Endothelial cell of umbilical vein (primary cell): ENCODE data around the gene NF2.

Experiments
- MYC ChIP-seq: IDR thresholded peaks from one replicate; pipeline ENCODE4 v1.6.1; 2011; ENCODE audit warnings: mild to moderate bottlenecking, low read depth, low read length
- POLR2AphosphoS5 ChIP-seq: IDR thresholded peaks from 2 replicates; pipeline ENCODE4 v1.6.1; 2012; ENCODE audit warnings: low read depth, mild to moderate bottlenecking, control low read depth, low read length, moderate library complexity; ENCODE audit not compliant: insufficient read depth
- TF ChIP-seq, protein P1 (sequence below), 2 donors: IDR thresholded peaks; 1 replicate in 1 of 2; 2 replicates in 1 of 2; pipeline ENCODE4 v1.5.1; 2011; ENCODE audit warnings: low read length in 2 of 2, mild to moderate bottlenecking in 2 of 2, moderate library complexity in 2 of 2, control low read depth in 1 of 2, inconsistent platforms in 1 of 2, low read depth in 1 of 2; ENCODE audit not compliant: insufficient read depth in 1 of 2; ENCODE audit errors: extremely low read depth in 1 of 2
- TF ChIP-seq, protein P2 (sequence below): IDR thresholded peaks from 2 replicates; pipeline ENCODE4 v1.6.1; 2011; ENCODE audit not compliant: insufficient read depth, insufficient read length

DNA sequence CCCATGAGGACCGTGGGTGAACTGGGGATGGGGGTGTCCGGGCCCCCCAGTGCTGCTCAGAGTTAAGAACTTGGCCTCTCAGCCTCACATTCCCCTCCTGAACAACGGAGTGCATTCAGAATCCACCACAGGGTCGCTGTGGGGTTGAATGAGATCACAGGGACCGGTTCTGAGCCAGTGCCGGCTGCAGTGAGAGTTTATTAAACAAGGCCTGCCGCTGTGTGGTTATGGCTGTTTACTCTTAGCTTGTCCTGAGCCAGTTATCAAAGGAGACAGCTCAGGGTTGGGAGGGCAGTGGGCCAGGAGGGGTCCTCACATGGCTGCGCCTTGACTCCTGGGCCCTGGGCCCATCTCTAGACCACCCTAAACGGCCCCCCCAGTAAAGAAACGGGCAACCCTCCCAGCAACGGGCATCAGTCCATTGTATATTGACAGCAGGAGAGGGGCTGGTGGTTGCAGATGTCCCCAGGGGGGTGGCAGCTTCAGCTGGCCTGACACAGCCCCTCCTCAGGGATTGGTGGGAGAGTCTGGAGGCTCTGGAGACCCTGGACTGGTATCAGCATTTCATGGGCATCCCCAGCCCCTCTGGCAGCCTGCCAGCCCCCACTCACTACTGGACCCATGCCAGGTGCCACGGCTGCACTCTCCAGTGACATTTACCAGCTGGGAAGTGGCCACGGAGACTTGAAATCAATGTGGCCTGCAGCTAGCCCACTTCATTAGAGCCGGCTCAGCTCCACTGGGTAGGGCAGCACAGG lies 101.3 kb downstream of the NF2 start:
- no peak for TF ChIP-seq POLR2AphosphoS5
- TF ChIP-seq MYC, result no peak
- TF ChIP-seq, protein P1, sequence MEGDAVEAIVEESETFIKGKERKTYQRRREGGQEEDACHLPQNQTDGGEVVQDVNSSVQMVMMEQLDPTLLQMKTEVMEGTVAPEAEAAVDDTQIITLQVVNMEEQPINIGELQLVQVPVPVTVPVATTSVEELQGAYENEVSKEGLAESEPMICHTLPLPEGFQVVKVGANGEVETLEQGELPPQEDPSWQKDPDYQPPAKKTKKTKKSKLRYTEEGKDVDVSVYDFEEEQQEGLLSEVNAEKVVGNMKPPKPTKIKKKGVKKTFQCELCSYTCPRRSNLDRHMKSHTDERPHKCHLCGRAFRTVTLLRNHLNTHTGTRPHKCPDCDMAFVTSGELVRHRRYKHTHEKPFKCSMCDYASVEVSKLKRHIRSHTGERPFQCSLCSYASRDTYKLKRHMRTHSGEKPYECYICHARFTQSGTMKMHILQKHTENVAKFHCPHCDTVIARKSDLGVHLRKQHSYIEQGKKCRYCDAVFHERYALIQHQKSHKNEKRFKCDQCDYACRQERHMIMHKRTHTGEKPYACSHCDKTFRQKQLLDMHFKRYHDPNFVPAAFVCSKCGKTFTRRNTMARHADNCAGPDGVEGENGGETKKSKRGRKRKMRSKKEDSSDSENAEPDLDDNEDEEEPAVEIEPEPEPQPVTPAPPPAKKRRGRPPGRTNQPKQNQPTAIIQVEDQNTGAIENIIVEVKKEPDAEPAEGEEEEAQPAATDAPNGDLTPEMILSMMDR (IDR thresholded peaks at IDR 0.05; ENCODE audit: extremely low read depth in 1 of 2, insufficient read depth in 1 of 2, low read depth in 1 of 2, low read length in 2 of 2), result no peak
- TF ChIP-seq, protein P2, sequence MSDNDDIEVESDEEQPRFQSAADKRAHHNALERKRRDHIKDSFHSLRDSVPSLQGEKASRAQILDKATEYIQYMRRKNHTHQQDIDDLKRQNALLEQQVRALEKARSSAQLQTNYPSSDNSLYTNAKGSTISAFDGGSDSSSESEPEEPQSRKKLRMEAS, result no peak
